HG03064 (cell line): ENCODE measurements around the gene UTP11.

Experiments
- ATAC-seq: cut with Tn5 transposase; IDR thresholded peaks from one replicate; pipeline ENCODE4 v1.9.1; 2021; ENCODE audit warnings: low read depth; ENCODE audit not compliant: unreplicated experiment

The UTP11 gene

GRCh38 chr1:38068220-38068979 is 55.9 kb downstream of the UTP11 start:
- no peak for ATAC-seq

GRCh38 chr1:38068980-38069340 is 56.4 kb downstream of the UTP11 start:
- no peak for ATAC-seq

- no peak for ATAC-seq
Measured at GRCh38 chr1:38071312-38072256, 59.0 kb downstream of the UTP11 start.

GRCh38 chr1:38072858-38073257 is 60.3 kb downstream of the UTP11 start:
- no peak for ATAC-seq

- ATAC-seq, result no peak
Measured at GRCh38 chr1:38073534-38074301, 61.2 kb downstream of the UTP11 start.

- no peak for ATAC-seq
Measured at GRCh38 chr1:38074302-38074677, 61.8 kb downstream of the UTP11 start.
